Measurements from ENCODE around the gene ADGRV1.

ADGRV1 gene

DNA sequence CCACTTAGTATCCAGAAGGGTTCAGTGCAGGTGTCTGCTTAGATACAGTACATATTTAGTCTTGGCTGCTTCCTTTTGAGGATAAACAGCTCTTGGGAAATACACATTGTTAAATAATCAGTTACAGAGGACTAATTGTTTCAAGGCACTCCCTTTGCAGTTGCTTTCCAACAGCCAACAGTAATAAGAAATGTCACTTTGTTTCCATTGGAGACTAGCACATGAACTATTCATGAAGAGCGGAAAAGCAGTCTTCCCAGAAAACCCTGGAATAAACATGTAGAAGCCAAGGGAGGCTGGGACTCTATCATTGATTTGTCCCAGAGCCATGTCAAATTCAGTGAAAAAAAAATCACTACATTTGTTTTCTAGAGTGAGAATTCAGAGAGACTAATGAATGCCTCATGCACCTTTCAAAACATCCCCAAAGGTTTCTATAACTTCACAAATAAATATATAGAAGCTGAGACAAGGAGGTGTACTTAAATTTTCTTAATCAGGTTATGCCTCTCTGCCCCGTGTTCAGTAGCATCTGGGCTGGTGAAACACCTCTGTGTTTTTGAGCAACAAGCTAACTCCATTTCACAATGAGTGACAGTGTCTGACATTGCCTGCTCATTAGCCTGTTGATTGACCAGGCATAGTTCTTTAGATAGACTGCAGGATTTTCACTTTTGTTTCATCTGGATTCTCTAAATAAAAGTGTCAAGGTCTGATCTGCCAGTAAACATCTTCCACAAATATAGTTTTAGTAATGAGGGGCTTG is 553.1 kb downstream of the ADGRV1 start:
- H3K27me3 ChIP-seq (ENCODE audit: low read depth, low read length), result no peaks in the 10 kb centered on the region
- H3K36me3 ChIP-seq (ENCODE audit: control insufficient read depth in 1 of 2, insufficient read depth in 2 of 2, low read length in 2 of 2), result no peaks in the 10 kb centered on the region
- H3K9me3 ChIP-seq (ENCODE audit: control insufficient read depth in 1 of 2, low read length in 2 of 2), result no peaks in the 10 kb centered on the region
- H3K4me3 ChIP-seq (ENCODE audit: low read depth in 1 of 2, low read length in 2 of 2), result peak overlapping the region in 1 of 2 donors; percentile 1
- H3K27ac ChIP-seq (ENCODE audit: low read length), result peak overlapping the region; percentile 70
- peaks cover 0 to 35% of the 10 kb centered on the region in 2 donors for H3K4me1 ChIP-seq (ENCODE audit: control insufficient read depth in 1 of 2, insufficient read depth in 2 of 2, low read length in 2 of 2)

- Histone ChIP-seq H3K9me3 (ENCODE audit: control insufficient read depth in 1 of 2, low read length in 2 of 2) (no peaks in the 10 kb centered on the region), H3K36me3 (ENCODE audit: control insufficient read depth in 1 of 2, insufficient read depth in 2 of 2, low read length in 2 of 2) (no peaks in the 10 kb centered on the region), H3K27me3 (ENCODE audit: low read depth, low read length) (no peaks in the 10 kb centered on the region), H3K27ac (ENCODE audit: low read length) (peak overlapping the region; percentile 40), H3K4me3 (ENCODE audit: low read depth in 1 of 2, low read length in 2 of 2) (no peak overlapping the region), H3K4me1 (ENCODE audit: control insufficient read depth in 1 of 2, insufficient read depth in 2 of 2, low read length in 2 of 2) (peaks cover 5 to 46% of the 10 kb centered on the region in 2 donors)
Measured at GRCh38 chr5:91114658-91115057, 556.1 kb downstream of the ADGRV1 start.

DNA sequence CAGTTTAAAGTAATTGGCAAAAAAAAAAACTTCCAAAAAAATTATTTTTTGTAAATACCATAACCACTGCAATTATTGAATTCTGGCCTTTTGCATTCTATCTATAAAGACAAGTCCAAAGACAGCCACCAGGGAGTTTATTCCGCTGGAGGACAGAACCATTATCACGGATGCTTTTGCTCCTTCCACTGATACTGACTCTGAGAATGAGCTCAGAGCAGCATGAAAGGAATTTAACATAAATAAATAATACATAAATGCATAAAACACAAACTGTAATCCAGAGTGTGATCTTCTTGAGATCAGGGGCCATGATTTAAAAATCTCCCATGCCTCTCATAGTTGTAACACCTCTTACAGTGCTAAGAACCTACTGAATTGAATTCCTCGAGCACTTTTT is 559.8 kb downstream of the ADGRV1 start:
- H3K4me3 ChIP-seq (ENCODE audit: low read depth in 1 of 2, low read length in 2 of 2), result no peak overlapping the region
- H3K36me3 ChIP-seq (ENCODE audit: control insufficient read depth in 1 of 2, insufficient read depth in 2 of 2, low read length in 2 of 2), result no peaks in the 10 kb centered on the region
- H3K27ac ChIP-seq (ENCODE audit: low read length), result no peak overlapping the region
- H3K4me1 ChIP-seq (ENCODE audit: control insufficient read depth in 1 of 2, insufficient read depth in 2 of 2, low read length in 2 of 2), result peaks cover 12 to 29% of the 10 kb centered on the region in 2 donors
- H3K27me3 ChIP-seq (ENCODE audit: low read depth, low read length), result no peaks in the 10 kb centered on the region
- no peaks in the 10 kb centered on the region for H3K9me3 ChIP-seq (ENCODE audit: control insufficient read depth in 1 of 2, low read length in 2 of 2)

GRCh38 chr5:91118796-91119195 is 560.2 kb downstream of the ADGRV1 start:
- H3K27ac ChIP-seq (ENCODE audit: low read length), result no peak overlapping the region
- H3K4me3 ChIP-seq (ENCODE audit: low read depth in 1 of 2, low read length in 2 of 2), result no peak overlapping the region
- no peaks in the 10 kb centered on the region for H3K36me3 ChIP-seq (ENCODE audit: control insufficient read depth in 1 of 2, insufficient read depth in 2 of 2, low read length in 2 of 2)
- H3K27me3 ChIP-seq (ENCODE audit: low read depth, low read length), result no peaks in the 10 kb centered on the region
- H3K9me3 ChIP-seq (ENCODE audit: control insufficient read depth in 1 of 2, low read length in 2 of 2), result no peaks in the 10 kb centered on the region
- H3K4me1 ChIP-seq (ENCODE audit: control insufficient read depth in 1 of 2, insufficient read depth in 2 of 2, low read length in 2 of 2), result peaks cover 12 to 29% of the 10 kb centered on the region in 2 donors

- no peak overlapping the region for H3K27ac ChIP-seq (ENCODE audit: low read length)
- H3K4me1 ChIP-seq (ENCODE audit: control insufficient read depth in 1 of 2, insufficient read depth in 2 of 2, low read length in 2 of 2), result peaks cover 12 to 29% of the 10 kb centered on the region in 2 donors
Measured at GRCh38 chr5:91119217-91119616, 560.6 kb downstream of the ADGRV1 start.

DNA sequence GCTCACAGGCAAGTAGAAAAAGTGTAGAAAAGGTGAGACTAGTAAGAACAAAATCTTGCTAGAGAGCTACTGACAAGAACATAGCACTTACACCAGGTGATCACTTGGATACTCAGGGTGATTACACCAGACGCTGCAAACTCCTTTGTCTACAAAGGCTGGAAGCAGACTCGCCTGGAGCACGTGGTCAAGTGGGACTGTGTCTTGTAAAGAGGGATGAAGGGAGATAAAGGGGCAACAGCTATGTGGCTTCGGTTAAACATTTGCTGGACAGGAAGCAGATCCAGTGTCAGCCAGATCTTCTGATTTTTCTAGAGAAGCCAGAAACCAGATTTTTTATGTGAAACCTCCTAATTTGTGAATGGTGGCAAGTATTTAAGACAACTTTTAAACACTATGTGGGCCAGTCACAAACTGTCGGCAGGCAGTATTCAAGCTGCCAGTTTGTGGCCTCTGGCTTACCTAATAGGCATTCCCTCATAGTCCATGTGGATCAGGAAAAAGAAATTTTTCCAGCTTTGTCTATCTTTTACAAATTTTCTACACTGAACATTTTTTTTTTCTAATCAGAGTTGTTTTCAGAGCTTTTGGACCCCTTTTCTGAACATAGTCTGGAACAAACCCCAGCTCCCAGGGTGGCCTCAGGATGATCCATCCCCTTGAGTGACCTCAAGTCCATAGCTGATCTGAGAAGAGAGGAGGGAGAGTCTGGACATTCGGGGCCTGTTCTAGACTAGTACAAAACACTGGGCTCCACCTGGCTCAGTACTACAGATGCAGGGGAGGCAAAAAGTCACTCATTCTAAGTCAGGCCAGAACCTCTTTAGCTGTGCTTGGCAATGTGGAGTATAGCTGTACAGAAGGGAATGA is 561.6 kb downstream of the ADGRV1 start:
- Histone ChIP-seq H3K4me1 (ENCODE audit: control insufficient read depth in 1 of 2, insufficient read depth in 2 of 2, low read length in 2 of 2) (peaks cover 12 to 21% of the 10 kb centered on the region in 2 donors), H3K27me3 (ENCODE audit: low read depth, low read length) (no peaks in the 10 kb centered on the region), H3K36me3 (ENCODE audit: control insufficient read depth in 1 of 2, insufficient read depth in 2 of 2, low read length in 2 of 2) (no peaks in the 10 kb centered on the region), H3K9me3 (ENCODE audit: control insufficient read depth in 1 of 2, low read length in 2 of 2) (no peaks in the 10 kb centered on the region), H3K4me3 (ENCODE audit: low read depth in 1 of 2, low read length in 2 of 2) (no peak overlapping the region), H3K27ac (ENCODE audit: low read length) (peak overlapping the region; percentile 17)

More at GRCh38 chr5:91119217-91119616, 560.6 kb downstream of the ADGRV1 start:
- Histone ChIP-seq H3K9me3 (ENCODE audit: control insufficient read depth in 1 of 2, low read length in 2 of 2) (no peaks in the 10 kb centered on the region), H3K4me3 (ENCODE audit: low read depth in 1 of 2, low read length in 2 of 2) (no peak overlapping the region), H3K36me3 (ENCODE audit: control insufficient read depth in 1 of 2, insufficient read depth in 2 of 2, low read length in 2 of 2) (no peaks in the 10 kb centered on the region), H3K27me3 (ENCODE audit: low read depth, low read length) (no peaks in the 10 kb centered on the region)

DNA sequence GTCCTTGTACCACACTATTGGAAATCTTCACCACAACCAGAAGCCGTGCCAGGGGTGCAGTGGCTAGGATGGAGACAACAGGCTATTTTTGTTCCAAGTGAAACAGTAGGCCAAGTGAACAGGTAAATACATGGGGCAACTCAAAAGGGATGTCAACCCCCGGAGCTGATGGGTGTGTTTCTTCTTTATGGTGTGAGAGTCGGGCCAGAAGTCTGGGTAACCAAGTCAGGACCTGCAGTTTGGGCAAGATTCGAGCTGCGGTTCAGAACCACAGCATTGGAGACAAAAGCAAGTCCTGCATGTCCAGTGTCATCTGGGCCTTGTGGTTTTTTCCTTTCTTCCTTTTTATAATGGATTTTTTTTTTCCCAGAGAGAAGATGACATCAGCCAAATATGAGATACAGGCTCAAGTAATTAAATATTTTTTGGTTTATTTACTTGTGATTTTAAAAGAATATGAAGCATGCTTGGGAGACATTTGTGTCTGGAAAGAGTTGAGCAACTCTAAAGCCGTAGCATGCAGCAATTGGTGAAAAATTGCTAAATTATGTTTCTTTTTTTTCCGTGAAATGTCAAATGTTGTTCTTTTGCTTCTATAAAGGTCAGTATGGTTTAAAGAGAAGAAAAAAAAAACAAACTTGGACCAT is 562.9 kb downstream of the ADGRV1 start:
- Histone ChIP-seq H3K27me3 (ENCODE audit: low read depth, low read length) (no peaks in the 10 kb centered on the region), H3K36me3 (ENCODE audit: control insufficient read depth in 1 of 2, insufficient read depth in 2 of 2, low read length in 2 of 2) (no peaks in the 10 kb centered on the region), H3K4me1 (ENCODE audit: control insufficient read depth in 1 of 2, insufficient read depth in 2 of 2, low read length in 2 of 2) (peaks cover 21 to 25% of the 10 kb centered on the region in 2 donors), H3K4me3 (ENCODE audit: low read depth in 1 of 2, low read length in 2 of 2) (no peak overlapping the region), H3K27ac (ENCODE audit: low read length) (peak overlapping the region; percentile 65), H3K9me3 (ENCODE audit: control insufficient read depth in 1 of 2, low read length in 2 of 2) (no peaks in the 10 kb centered on the region)

GRCh38 chr5:91122651-91123050 is 564.1 kb downstream of the ADGRV1 start:
- H3K9me3 ChIP-seq (ENCODE audit: control insufficient read depth in 1 of 2, low read length in 2 of 2), result no peaks in the 10 kb centered on the region
- H3K4me1 ChIP-seq (ENCODE audit: control insufficient read depth in 1 of 2, insufficient read depth in 2 of 2, low read length in 2 of 2), result peaks cover 33 to 37% of the 10 kb centered on the region in 2 donors
- H3K27me3 ChIP-seq (ENCODE audit: low read depth, low read length), result no peaks in the 10 kb centered on the region
- peak overlapping the region; percentile 65 for H3K27ac ChIP-seq (ENCODE audit: low read length)
- H3K36me3 ChIP-seq (ENCODE audit: control insufficient read depth in 1 of 2, insufficient read depth in 2 of 2, low read length in 2 of 2), result no peaks in the 10 kb centered on the region
- H3K4me3 ChIP-seq (ENCODE audit: low read depth in 1 of 2, low read length in 2 of 2), result no peak overlapping the region

DNA sequence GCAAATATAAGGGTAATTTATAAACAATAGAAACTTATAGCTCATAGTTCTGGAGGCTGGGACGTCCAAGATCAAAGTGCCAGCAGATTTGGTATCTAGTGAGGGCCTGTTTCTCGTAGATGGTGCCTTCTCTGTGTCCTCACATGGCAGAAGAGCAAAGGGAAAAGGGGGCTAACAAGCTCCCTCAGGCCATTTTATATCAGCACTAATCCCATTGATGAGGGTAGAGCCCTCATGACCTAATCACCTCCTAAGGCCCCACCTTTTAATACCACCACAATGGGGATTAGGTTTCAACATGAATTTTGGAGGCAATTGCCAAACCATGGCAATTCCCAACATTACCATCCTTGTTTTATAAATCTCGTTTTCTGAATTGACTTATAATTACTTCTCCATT is 564.7 kb downstream of the ADGRV1 start:
- Histone ChIP-seq H3K36me3 (ENCODE audit: control insufficient read depth in 1 of 2, insufficient read depth in 2 of 2, low read length in 2 of 2) (no peaks in the 10 kb centered on the region), H3K27ac (ENCODE audit: low read length) (no peak overlapping the region), H3K27me3 (ENCODE audit: low read depth, low read length) (no peaks in the 10 kb centered on the region), H3K9me3 (ENCODE audit: control insufficient read depth in 1 of 2, low read length in 2 of 2) (no peaks in the 10 kb centered on the region), H3K4me3 (ENCODE audit: low read depth in 1 of 2, low read length in 2 of 2) (no peak overlapping the region), H3K4me1 (ENCODE audit: control insufficient read depth in 1 of 2, insufficient read depth in 2 of 2, low read length in 2 of 2) (peaks cover 34 to 43% of the 10 kb centered on the region in 2 donors)

DNA sequence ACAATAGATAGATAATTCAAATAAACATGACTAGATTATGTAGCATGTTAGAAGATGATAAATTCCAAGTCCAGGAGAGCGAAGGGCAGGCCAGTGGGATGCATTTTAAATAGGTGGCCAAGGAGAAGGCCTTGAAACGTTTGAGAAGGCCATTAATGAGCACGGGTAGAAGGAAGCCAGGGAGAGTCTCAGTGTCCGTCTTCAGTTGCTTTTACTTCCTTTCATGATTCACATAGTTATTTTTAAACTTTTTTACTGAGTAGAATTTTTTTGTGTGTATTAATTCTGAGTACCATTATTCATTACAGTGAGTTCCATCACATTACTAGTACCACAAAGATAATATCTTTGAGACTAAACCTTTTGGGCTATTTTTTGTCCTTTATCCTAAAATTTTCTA is 565.3 kb downstream of the ADGRV1 start:
- H3K27ac ChIP-seq (ENCODE audit: low read length), result no peak overlapping the region
- no peaks in the 10 kb centered on the region for H3K36me3 ChIP-seq (ENCODE audit: control insufficient read depth in 1 of 2, insufficient read depth in 2 of 2, low read length in 2 of 2)
- peaks cover 34 to 44% of the 10 kb centered on the region in 2 donors for H3K4me1 ChIP-seq (ENCODE audit: control insufficient read depth in 1 of 2, insufficient read depth in 2 of 2, low read length in 2 of 2)
- no peak overlapping the region for H3K4me3 ChIP-seq (ENCODE audit: low read depth in 1 of 2, low read length in 2 of 2)
- H3K9me3 ChIP-seq (ENCODE audit: control insufficient read depth in 1 of 2, low read length in 2 of 2), result no peaks in the 10 kb centered on the region
- H3K27me3 ChIP-seq (ENCODE audit: low read depth, low read length), result no peaks in the 10 kb centered on the region

DNA sequence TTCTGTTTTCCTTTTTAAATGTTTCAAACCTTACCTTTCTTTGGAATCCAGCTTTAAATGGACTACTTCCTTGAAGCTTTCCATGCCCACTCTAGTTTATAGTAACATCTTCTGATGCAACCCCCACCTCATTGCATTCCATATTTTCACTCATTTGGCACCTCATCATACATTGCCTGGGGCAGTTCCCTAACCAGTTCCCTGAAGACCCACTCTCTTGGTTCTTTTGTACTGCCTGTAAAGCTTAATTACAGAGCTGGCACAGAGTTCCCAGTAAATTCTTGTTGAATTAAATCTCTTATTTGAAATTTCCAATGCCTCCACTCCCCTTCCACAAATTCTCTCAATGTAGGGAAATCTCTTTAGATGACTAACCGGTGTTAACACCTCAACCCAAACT is 567.3 kb downstream of the ADGRV1 start:
- Histone ChIP-seq H3K4me3 (ENCODE audit: low read depth in 1 of 2, low read length in 2 of 2) (no peak overlapping the region), H3K27me3 (ENCODE audit: low read depth, low read length) (no peaks in the 10 kb centered on the region), H3K4me1 (ENCODE audit: control insufficient read depth in 1 of 2, insufficient read depth in 2 of 2, low read length in 2 of 2) (peaks cover 22 to 40% of the 10 kb centered on the region in 2 donors), H3K27ac (ENCODE audit: low read length) (peak overlapping the region; percentile 74), H3K9me3 (ENCODE audit: control insufficient read depth in 1 of 2, low read length in 2 of 2) (no peaks in the 10 kb centered on the region), H3K36me3 (ENCODE audit: control insufficient read depth in 1 of 2, insufficient read depth in 2 of 2, low read length in 2 of 2) (no peaks in the 10 kb centered on the region)
